HepG2 (cell line): Measurements from ENCODE around the gene BATF. TPM values are rescaled to one million over a fixed set of nuclear protein-coding genes. Genes with fewer than 3 reads are reported as not detected.

Source experiments
- ATAC-seq: fragments of 200-7000 bp; cut with Tn5 transposase; 3 replicates; pipeline ENCODE4 v1.9.1; 2020; ENCODE audit warnings: mild to moderate bottlenecking, moderate library complexity
- BruUV-seq: library from RNA; stranded (reverse); fragments of 400-500 nt; replicated peaks from 2 replicates; lab custom pipeline; 2021; lab: Mats Ljungman, UMichigan
- CTCF ChIA-PET: fragments of 300-600 bp; formaldehyde crosslinking; extraction: SDS; loops from one replicate; lab custom pipeline; 2021; ENCODE audit warnings: low total read pairs, inconsistent platforms, low intra/inter-chr PET ratio; lab: Yijun Ruan, JAX
- POLR2A ChIA-PET: fragments of 350-600 bp; sonication (Branson Sonifier 250); formaldehyde crosslinking; loops from one replicate; lab custom pipeline; 2020; ENCODE audit warnings: antibody characterized with exemption, inconsistent platforms; lab: Yijun Ruan, JAX
- DNase-seq: peaks from one replicate; pipeline ENCODE4 v3.0.0-alpha.2; 2015; ENCODE audit warnings: low spot score
- FAIRE-seq: peaks from 3 replicates; lab custom pipeline; 2011; peaks lifted over from hg19 to GRCh38; lab: Jason Lieb, UNC
- H2AFZ ChIP-seq: one replicate; pipeline ENCODE4 v1.6.1; 2011; ENCODE audit warnings: low read length, inconsistent platforms
- H3K27ac ChIP-seq: fragments of 300-600 bp; 3 replicates; pipeline ENCODE4 v1.8.0; 2011; ENCODE audit warnings: mixed run types, mild to moderate bottlenecking, mixed read lengths, low read length, inconsistent platforms; ENCODE audit not compliant: insufficient read depth; ENCODE audit errors: extremely low read length
- H3K27me3 ChIP-seq, 2 experiments: fragments of 200-600 bp in 1 of 2; 2 replicates in 1 of 2; 3 replicates in 1 of 2; pipeline versions ENCODE4 v1.6.0 to v1.8.0; 2011; ENCODE audit warnings: low read length in 2 of 2, mild to moderate bottlenecking in 2 of 2, moderate library complexity in 2 of 2, inconsistent platforms in 1 of 2; ENCODE audit not compliant: insufficient read depth in 2 of 2, control insufficient read depth in 1 of 2
- H3K36me3 ChIP-seq, 2 experiments: fragments of 200-600 bp in 1 of 2; replicated peaks in 1 of 2; 2 replicates in 1 of 2; 3 replicates in 1 of 2; pipeline versions ENCODE4 v1.5.1 to v1.8.0; 2011; ENCODE audit warnings: low read length in 2 of 2, inconsistent platforms in 1 of 2; ENCODE audit not compliant: insufficient read depth in 2 of 2, control insufficient read depth in 1 of 2
- H3K4me1 ChIP-seq: 2 replicates; pipeline ENCODE4 v1.5.1; 2012; ENCODE audit warnings: low read length, inconsistent platforms; ENCODE audit not compliant: insufficient read depth
- H3K4me2 ChIP-seq: 2 replicates; pipeline ENCODE4 v1.6.0; 2011; ENCODE audit warnings: low read depth, low read length, inconsistent platforms
- H3K4me3 ChIP-seq, 3 experiments: fragments of 200-600 bp in 1 of 3; sonication (generic), shearing (Covaris generic) in 1 of 3; replicated peaks in 1 of 3; 2 replicates each; pipeline ENCODE4 v1.5.1; 2011 to 2016; ENCODE audit warnings: low read length in 3 of 3, inconsistent platforms in 2 of 3, low read depth in 2 of 3, mild to moderate bottlenecking in 2 of 3, control low read depth in 1 of 3, mixed read lengths in 1 of 3; ENCODE audit not compliant: insufficient read depth in 1 of 3
- H3K79me2 ChIP-seq: one replicate; pipeline ENCODE4 v1.6.1; 2011; ENCODE audit warnings: low read length, inconsistent platforms; ENCODE audit not compliant: insufficient read depth
- H3K9ac ChIP-seq: 2 replicates; pipeline ENCODE4 v1.6.0; 2011; ENCODE audit warnings: mild to moderate bottlenecking, low read depth, low read length, inconsistent platforms; ENCODE audit not compliant: insufficient read depth
- H3K9me3 ChIP-seq: 2 replicates; pipeline ENCODE4 v1.5.1; 2012; ENCODE audit warnings: mild to moderate bottlenecking, low read length
- H4K20me1 ChIP-seq: 2 replicates; pipeline ENCODE4 v1.6.0; 2011; ENCODE audit warnings: inconsistent platforms, mild to moderate bottlenecking, low read length, moderate library complexity; ENCODE audit not compliant: insufficient read depth
- AHDC1 ChIP-seq: sonication (generic); formaldehyde crosslinking; IDR thresholded peaks from 2 replicates; pipeline ENCODE4 v1.5.1; 2020; ENCODE audit warnings: mild to moderate bottlenecking, missing genetic modification reagents, borderline replicate concordance
- ARHGAP35 ChIP-seq: sonication (generic); formaldehyde crosslinking; IDR thresholded peaks from 2 replicates; pipeline ENCODE4 v1.9.0; 2022; ENCODE audit warnings: mild to moderate bottlenecking, inconsistent platforms, moderate library complexity, missing genetic modification reagents, borderline replicate concordance
- ATF6 ChIP-seq: sonication (generic); formaldehyde crosslinking; conservative IDR thresholded peaks from 2 replicates; pipeline ENCODE4 v1.4.0; 2020; ENCODE audit warnings: missing genetic modification reagents
- CENPX ChIP-seq: sonication (generic); formaldehyde crosslinking; IDR thresholded peaks from 2 replicates; pipeline ENCODE4 v1.9.0; 2021; ENCODE audit warnings: mild to moderate bottlenecking, missing genetic modification reagents, moderate library complexity
- NCOA2 ChIP-seq: sonication (generic); formaldehyde crosslinking; IDR thresholded peaks from 2 replicates; pipeline ENCODE4 v1.8.0; 2022; ENCODE audit warnings: inconsistent platforms
- SP5 ChIP-seq: IDR thresholded peaks from 2 replicates; pipeline ENCODE4 v1.6.1; 2016; ENCODE audit warnings: low read depth, borderline replicate concordance
- ZFAT ChIP-seq: sonication (generic); formaldehyde crosslinking; conservative IDR thresholded peaks from 2 replicates; pipeline ENCODE4 v1.8.1; 2023; ENCODE audit warnings: missing genetic modification reagents, inconsistent platforms
- ZFP62 ChIP-seq: sonication (generic); formaldehyde crosslinking; IDR thresholded peaks from 2 replicates; pipeline ENCODE4 v1.4.0; 2020; ENCODE audit warnings: missing genetic modification reagents
- ZFP90 ChIP-seq: sonication (generic); formaldehyde crosslinking; IDR thresholded peaks from 2 replicates; pipeline ENCODE4 v1.8.0; 2022; ENCODE audit warnings: missing genetic modification reagents, mild to moderate bottlenecking, inconsistent platforms, borderline replicate concordance
- ZNF232 ChIP-seq: sonication (generic); formaldehyde crosslinking; IDR thresholded peaks from 2 replicates; pipeline ENCODE4 v1.4.0; 2020; ENCODE audit warnings: missing genetic modification reagents, borderline replicate concordance
- ZNF44 ChIP-seq: sonication (generic); formaldehyde crosslinking; IDR thresholded peaks from 2 replicates; pipeline ENCODE4 v1.5.1; 2020; ENCODE audit warnings: mild to moderate bottlenecking, missing genetic modification reagents
- ZNF788 ChIP-seq: sonication (generic); formaldehyde crosslinking; IDR thresholded peaks from 2 replicates; pipeline ENCODE4 v1.5.0; 2020; ENCODE audit warnings: mild to moderate bottlenecking, missing genetic modification reagents, borderline replicate concordance
- WGBS: methylation state at CpG from one replicate; pipeline ENCODE4 v1.1.6; 2017; ENCODE audit warnings: low lambda C conversion rate; 5-methylcytosine and 5-hydroxymethylcytosine counted together
- in situ Hi-C: cut with HindIII; loops from 2 replicates; pipeline ENCODE4 v1.10.0; 2017; ENCODE audit warnings: low pct_unique_long_range_greater_than_20kb; ENCODE audit not compliant: extremely low pct_ligation_motif_present
- intact Hi-C: fragments of 100-400 bp; cut with micrococcal nuclease; formaldehyde crosslinking; loops from one replicate; pipeline ENCODE4 v1.10.0; 2022; ENCODE audit not compliant: unreplicated experiment
- polyA plus RNA-seq, 8 experiments: library from polyadenylated mRNA; depleted of rRNA in 3 of 8; stranded (reverse) in 7 of 8; unstranded in 1 of 8; fragments of >200 nt; fragmentation: Illumina TruSeq in 4 of 8; extraction: Trizol in 4 of 8; gene quantifications; 2 replicates each; pipeline versions ENCODE4 v1.2.1 to v1.2.3, GENCODE V29; 2011 to 2016; ENCODE audit warnings: low read depth in 4 of 8, missing spikeins in 1 of 8, mixed read lengths in 1 of 8; ENCODE audit not compliant: insufficient read depth in 1 of 8
- total RNA-seq, 5 experiments: library from RNA; depleted of rRNA; stranded (reverse); fragments of >200 nt; fragmentation: Illumina TruSeq; extraction: Trizol; gene quantifications; 2 replicates each; pipeline ENCODE4 v1.2.3, GENCODE V29; 2016; ENCODE audit warnings: low read depth in 1 of 5

BATF gene
- total and polyA plus RNA-seq, 2 of the 13 experiments (the other 11 are each of a cell fraction or from before 2014, with no cell fraction given) = 0.22 to 0.37 TPM

- TF ChIP-seq AHDC1 (CRISPR knock-in tag) = no peak
- no peak for TF ChIP-seq ZFP90 (CRISPR knock-in tag)
- TF ChIP-seq ARHGAP35 (CRISPR knock-in tag) = no peak
- no peak for TF ChIP-seq ZFAT
- TF ChIP-seq, all 625 proteins: peak for 0
These were observed 23.0 kb upstream of the BATF start (continued) for GRCh38 chr14:75499084-75499875.

GRCh38 chr14:75501080-75501479 lies 21.2 kb upstream of the BATF start:
- DNase-seq = no peak
- H4K20me1 ChIP-seq = no peaks in the 10 kb centered on the region
- CTCF ChIA-PET = no interaction called here
- no peak overlapping the region for H3K4me2 ChIP-seq
- no peak overlapping the region for H3K9ac ChIP-seq
- no peak overlapping the region for H3K27ac ChIP-seq
- ATAC-seq = no peak
- no peaks in the 10 kb centered on the region; a peak in 2 of 5 replicates for H3K27me3 ChIP-seq
- no peaks in the 10 kb centered on the region for H3K36me3 ChIP-seq
- peaks cover 7% of the 10 kb centered on the region; the same call in 1 of the 2 replicates for H3K4me1 ChIP-seq
- intact Hi-C loops = no loop called here
- POLR2A ChIA-PET = no interaction called here
- H3K79me2 ChIP-seq = no peaks in the 10 kb centered on the region
- no peaks in the 10 kb centered on the region for H3K9me3 ChIP-seq
- no peak overlapping the region for H3K4me3 ChIP-seq
- in situ Hi-C loops = no loop called here
- no TSS peak for BruUV-seq
- no peak for FAIRE-seq
- H2AFZ ChIP-seq = no peak overlapping the region
- 66% methylated on average over 3 of the region's 3 CpGs for WGBS
- TF ChIP-seq NCOA2 (CRISPR knock-in tag) = no peak
- TF ChIP-seq CENPX (CRISPR knock-in tag) = no peak
- TF ChIP-seq ATF6 (CRISPR knock-in tag) = no peak
- no peak for TF ChIP-seq ZNF232 (CRISPR knock-in tag)
- TF ChIP-seq ZNF788 (CRISPR knock-in tag) = no peak
- TF ChIP-seq ZNF44 = no peak
- no peak for TF ChIP-seq SP5 (CRISPR knock-in tag)
- no peak for TF ChIP-seq ZFP62 (CRISPR knock-in tag)
